AG09309 (cell line): ENCODE data around the gene CUL5.

Experiments
- DNase-seq: peaks from one replicate; pipeline ENCODE4 v3.0.0-alpha.2; 2010; ENCODE audit warnings: low read depth
- H3K4me3 ChIP-seq: 2 replicates; pipeline ENCODE4 v1.5.1; 2011; ENCODE audit warnings: mild to moderate bottlenecking, low read depth, low read length, moderate library complexity; ENCODE audit not compliant: control insufficient read depth
- CTCF ChIP-seq: IDR thresholded peaks from 2 replicates; pipeline ENCODE4 v1.5.1; 2011; ENCODE audit warnings: mild to moderate bottlenecking, low read depth, low read length, inconsistent platforms; ENCODE audit not compliant: insufficient read depth, control insufficient read depth; ENCODE audit errors: missing control alignments

Gene CUL5

GRCh38 chr11:108003623-108004022, 5.1 kb upstream of the CUL5 start:
- no peak for TF ChIP-seq CTCF
- DNase-seq = no peak
- no peak overlapping the region for H3K4me3 ChIP-seq

DNA sequence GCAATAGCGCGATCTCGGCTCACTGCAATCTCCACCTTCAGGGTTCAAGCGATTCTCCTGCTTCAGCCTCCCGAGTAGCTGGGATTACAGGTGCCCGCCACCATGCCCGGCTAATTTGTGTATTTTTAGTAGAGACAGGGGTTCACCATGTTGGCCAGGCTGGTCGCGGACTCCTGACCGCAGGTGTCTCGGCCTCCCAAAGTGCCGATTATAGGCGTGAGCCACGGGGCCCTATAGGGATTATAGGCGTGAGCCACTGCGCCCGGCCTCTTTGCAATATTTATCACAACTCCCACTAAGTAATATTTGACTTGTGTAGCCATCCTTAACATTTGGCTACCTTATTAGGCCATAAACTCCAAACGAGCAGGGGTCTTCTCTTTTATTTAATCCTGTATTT, 879 bp upstream of the CUL5 start:
- no peak for TF ChIP-seq CTCF
- no peak for DNase-seq
- H3K4me3 ChIP-seq = no peak overlapping the region

DNA sequence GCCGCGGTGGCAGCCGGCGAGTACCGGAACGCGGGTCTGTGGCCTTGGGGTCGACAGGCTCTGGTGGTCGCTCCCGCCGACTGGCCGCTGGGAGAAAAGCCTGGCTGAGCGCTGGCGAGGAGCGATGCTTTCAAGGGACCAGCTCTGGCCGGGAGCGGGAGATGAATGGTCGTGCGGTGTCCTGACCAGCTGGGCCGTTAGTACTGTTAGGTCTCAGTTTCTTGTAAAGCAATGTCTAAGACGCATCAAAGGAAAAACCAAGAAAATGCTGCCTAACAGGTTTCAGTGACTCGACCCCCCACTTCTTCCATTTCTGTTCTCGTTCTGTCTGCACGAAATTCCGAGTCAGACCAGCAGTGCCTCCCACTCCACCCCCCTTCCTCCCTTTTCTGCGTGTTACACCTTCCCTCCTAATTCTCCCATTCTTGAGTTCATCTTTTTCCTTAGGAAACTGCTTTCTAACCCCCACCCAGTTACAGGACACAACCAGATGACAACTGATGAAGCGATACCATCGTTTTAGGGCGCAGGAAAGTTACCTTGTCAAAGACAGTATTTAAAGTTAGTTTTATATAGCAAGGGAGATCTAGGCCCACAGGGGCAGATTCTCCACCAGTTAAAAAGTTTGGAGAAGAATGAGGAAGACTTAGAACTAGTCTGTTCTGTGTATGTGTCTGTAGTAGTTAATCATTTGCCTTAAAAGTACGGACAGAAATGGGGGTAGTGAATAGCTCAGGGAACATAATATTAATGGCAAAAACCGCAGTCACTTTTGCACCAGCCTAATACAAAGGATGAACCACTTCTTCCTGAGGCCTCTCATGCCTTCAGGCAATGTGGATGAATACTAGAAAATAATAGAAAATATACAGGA, 1.0 kb downstream of the CUL5 start:
- no peak for TF ChIP-seq CTCF
- peak overlapping the region; percentile 91 for H3K4me3 ChIP-seq
- no peak for DNase-seq

DNA sequence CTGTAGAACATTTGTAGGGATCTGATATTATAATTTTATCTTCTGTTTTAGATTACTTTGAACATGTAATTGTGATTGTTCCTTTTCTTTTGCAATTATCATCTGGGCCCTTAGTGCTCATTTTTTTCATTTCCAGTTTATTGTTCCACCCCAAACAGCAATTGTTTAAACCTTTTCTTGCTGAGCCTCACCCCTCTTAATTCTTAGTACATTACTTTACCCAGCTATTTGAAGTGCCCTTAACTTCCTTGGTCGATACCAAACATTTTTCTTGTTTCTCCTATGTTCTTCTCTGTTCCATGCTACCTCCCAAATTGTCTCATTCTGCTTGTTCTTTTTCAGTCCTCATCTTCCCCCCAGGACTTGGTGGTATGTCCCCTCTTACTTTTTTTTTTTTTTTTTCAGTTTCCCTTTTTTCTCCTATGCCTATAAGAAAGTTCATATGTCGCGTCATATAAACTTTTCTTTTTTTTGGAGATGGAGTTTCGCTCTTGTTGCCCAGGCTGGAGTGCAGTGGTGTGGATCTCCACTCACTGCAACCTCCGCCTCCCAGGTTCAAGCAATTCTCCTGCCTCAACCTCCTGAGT, 3.5 kb downstream of the CUL5 start:
- no peak overlapping the region for H3K4me3 ChIP-seq
- no peak for DNase-seq
- no peak for TF ChIP-seq CTCF

GRCh38 chr11:108016647-108017046, 7.9 kb downstream of the CUL5 start:
- TF ChIP-seq CTCF = no peak
- H3K4me3 ChIP-seq = no peak overlapping the region
- DNase-seq = no peak

GRCh38 chr11:108018708-108019107, 10.0 kb downstream of the CUL5 start:
- TF ChIP-seq CTCF = no peak
- DNase-seq = no peak

More at GRCh38 chr11:108018708-108019107, 10.0 kb downstream of the CUL5 start:
- no peak overlapping the region for H3K4me3 ChIP-seq
